CD14-positive monocyte (primary cell): ENCODE measurements around the gene PAPPA2. TPM values are rescaled to one million over a fixed set of nuclear protein-coding genes. Genes with fewer than 3 reads are reported as not detected.

Experiments
- DNase-seq, 3 donors: peaks; one replicate each; pipeline ENCODE4 v3.0.0-alpha.2; 2011 to 2022
- H2AFZ ChIP-seq: 2 replicates; pipeline ENCODE4 v1.6.0; 2012; ENCODE audit warnings: mild to moderate bottlenecking, low read depth, low read length, inconsistent platforms; ENCODE audit not compliant: insufficient read depth, poor library complexity, severe bottlenecking
- H3K27ac ChIP-seq, 2 donors: 1 replicate in 1 of 2; 2 replicates in 1 of 2; pipeline ENCODE4 v1.5.1; 2012 to 2013; ENCODE audit warnings: low read length in 2 of 2, control low read depth in 1 of 2, inconsistent platforms in 1 of 2, low read depth in 1 of 2, mild to moderate bottlenecking in 1 of 2
- H3K27me3 ChIP-seq, 2 donors: one replicate each; pipeline versions ENCODE4 v1.6.0 to v1.6.1; 2011 to 2013; ENCODE audit warnings: low read length in 2 of 2; ENCODE audit not compliant: control insufficient read depth in 2 of 2, insufficient read depth in 2 of 2
- H3K36me3 ChIP-seq, 2 donors: replicated peaks in 1 of 2; 1 replicate in 1 of 2; 2 replicates in 1 of 2; pipeline versions ENCODE4 v1.5.1 to v1.6.1; 2012 to 2013; ENCODE audit warnings: low read length in 2 of 2, control low read depth in 1 of 2, inconsistent platforms in 1 of 2, mild to moderate bottlenecking in 1 of 2; ENCODE audit not compliant: insufficient read depth in 2 of 2, control insufficient read depth in 1 of 2
- H3K4me1 ChIP-seq, 2 donors: 1 replicate in 1 of 2; 2 replicates in 1 of 2; pipeline versions ENCODE4 v1.5.1 to v1.6.1; 2012 to 2013; ENCODE audit warnings: low read length in 2 of 2, control low read depth in 1 of 2, inconsistent platforms in 1 of 2, mild to moderate bottlenecking in 1 of 2, moderate library complexity in 1 of 2; ENCODE audit not compliant: insufficient read depth in 2 of 2, control insufficient read depth in 1 of 2
- H3K4me2 ChIP-seq: replicated peaks from 2 replicates; pipeline ENCODE3; 2012; ENCODE audit warnings: low read length, moderate library complexity, mild to moderate bottlenecking; ENCODE audit not compliant: poor library complexity, severe bottlenecking; ENCODE audit errors: extremely low read depth
- H3K4me3 ChIP-seq, 3 experiments: fragments of 200-600 bp in 1 of 3; sonication (generic) in 1 of 3; replicated peaks in 1 of 3; 1 replicate in 2 of 3; 2 replicates in 1 of 3; pipeline ENCODE4 v1.5.1; 2011 to 2013; ENCODE audit warnings: low read length in 3 of 3, mild to moderate bottlenecking in 3 of 3, control low read depth in 2 of 3, low read depth in 2 of 3, inconsistent platforms in 1 of 3, moderate library complexity in 1 of 3
- H3K79me2 ChIP-seq: 2 replicates; pipeline ENCODE4 v1.6.0; 2012; ENCODE audit warnings: mild to moderate bottlenecking, control low read depth, inconsistent platforms, low read length, moderate library complexity; ENCODE audit not compliant: insufficient read depth
- H3K9ac ChIP-seq: 2 replicates; pipeline ENCODE4 v1.6.0; 2017; ENCODE audit warnings: low read length, mild to moderate bottlenecking; ENCODE audit not compliant: insufficient read depth, poor library complexity, severe bottlenecking
- H3K9me3 ChIP-seq, 2 donors: replicated peaks in 1 of 2; 1 replicate in 1 of 2; 2 replicates in 1 of 2; pipeline versions ENCODE4 v1.5.1 to v1.6.1; 2012 to 2013; ENCODE audit warnings: low read length in 2 of 2, control low read depth in 1 of 2; ENCODE audit not compliant: control insufficient read depth in 1 of 2, insufficient read depth in 1 of 2
- H4K20me1 ChIP-seq: 2 replicates; pipeline ENCODE4 v1.6.0; 2012; ENCODE audit warnings: mild to moderate bottlenecking, low read length, control low read depth, moderate library complexity; ENCODE audit not compliant: insufficient read depth
- H3K27ac Mint-ChIP-seq, 7 donors: one replicate each; pipeline ENCODE4 v1.8.0; 2020; ENCODE audit warnings: mild to moderate bottlenecking in 7 of 7, mixed read lengths in 7 of 7, moderate library complexity in 6 of 7, inconsistent platforms in 2 of 7
- H3K27me3 Mint-ChIP-seq, 3 donors: one replicate each; pipeline ENCODE4 v1.8.0; 2021 to 2022; ENCODE audit warnings: low read depth in 3 of 3, mild to moderate bottlenecking in 3 of 3, mixed read lengths in 3 of 3, moderate library complexity in 3 of 3, inconsistent platforms in 1 of 3
- H3K36me3 Mint-ChIP-seq, 2 donors: one replicate each; pipeline ENCODE4 v1.8.0; 2020; ENCODE audit warnings: mixed read lengths in 2 of 2, inconsistent platforms in 1 of 2, mild to moderate bottlenecking in 1 of 2
- H3K4me1 Mint-ChIP-seq: one replicate; pipeline ENCODE4 v1.8.0; 2020; ENCODE audit warnings: mild to moderate bottlenecking, mixed read lengths
- H3K4me3 Mint-ChIP-seq, 2 donors: one replicate each; pipeline ENCODE4 v1.8.0; 2020; ENCODE audit warnings: mild to moderate bottlenecking in 2 of 2, mixed read lengths in 2 of 2, moderate library complexity in 1 of 2
- H3K9me3 Mint-ChIP-seq, 7 donors: one replicate each; pipeline ENCODE4 v1.8.0; 2020 to 2022; ENCODE audit warnings: mixed read lengths in 7 of 7, mild to moderate bottlenecking in 6 of 7, moderate library complexity in 6 of 7, inconsistent platforms in 2 of 7
- WGBS: methylation state at CpG from one replicate; pipeline ENCODE4 v1.1.5; 2013; ENCODE audit warnings: missing lambda C conversion rate; ENCODE audit not compliant: insufficient coverage; 5-methylcytosine and 5-hydroxymethylcytosine counted together
- intact Hi-C, 2 donors: fragments of 100-400 bp; cut with micrococcal nuclease; formaldehyde crosslinking; loops; one replicate each; pipeline versions ENCODE4 v1.15.0 to v1.15.1; 2023
- polyA plus RNA-seq, 3 donors: library from polyadenylated mRNA; depleted of rRNA in 1 of 3; unstranded in 2 of 3; stranded (reverse) in 1 of 3; fragments of 300-500 nt in 2 of 3; fragments of >200 nt in 1 of 3; fragmentation: Illumina TruSeq in 2 of 3; gene quantifications; 1 replicate in 2 of 3; 2 replicates in 1 of 3; pipeline ENCODE4 v1.2.3, GENCODE V29; 2012 to 2021
- TF ChIP-seq, protein P1 (sequence below): fragments of 200-600 bp; IDR thresholded peaks from one replicate; pipeline ENCODE4 v1.8.0; 2022; ENCODE audit warnings: antibody characterized with exemption, mild to moderate bottlenecking

The PAPPA2 gene
- polyA plus RNA-seq, 3 donors, result not detected

DNA sequence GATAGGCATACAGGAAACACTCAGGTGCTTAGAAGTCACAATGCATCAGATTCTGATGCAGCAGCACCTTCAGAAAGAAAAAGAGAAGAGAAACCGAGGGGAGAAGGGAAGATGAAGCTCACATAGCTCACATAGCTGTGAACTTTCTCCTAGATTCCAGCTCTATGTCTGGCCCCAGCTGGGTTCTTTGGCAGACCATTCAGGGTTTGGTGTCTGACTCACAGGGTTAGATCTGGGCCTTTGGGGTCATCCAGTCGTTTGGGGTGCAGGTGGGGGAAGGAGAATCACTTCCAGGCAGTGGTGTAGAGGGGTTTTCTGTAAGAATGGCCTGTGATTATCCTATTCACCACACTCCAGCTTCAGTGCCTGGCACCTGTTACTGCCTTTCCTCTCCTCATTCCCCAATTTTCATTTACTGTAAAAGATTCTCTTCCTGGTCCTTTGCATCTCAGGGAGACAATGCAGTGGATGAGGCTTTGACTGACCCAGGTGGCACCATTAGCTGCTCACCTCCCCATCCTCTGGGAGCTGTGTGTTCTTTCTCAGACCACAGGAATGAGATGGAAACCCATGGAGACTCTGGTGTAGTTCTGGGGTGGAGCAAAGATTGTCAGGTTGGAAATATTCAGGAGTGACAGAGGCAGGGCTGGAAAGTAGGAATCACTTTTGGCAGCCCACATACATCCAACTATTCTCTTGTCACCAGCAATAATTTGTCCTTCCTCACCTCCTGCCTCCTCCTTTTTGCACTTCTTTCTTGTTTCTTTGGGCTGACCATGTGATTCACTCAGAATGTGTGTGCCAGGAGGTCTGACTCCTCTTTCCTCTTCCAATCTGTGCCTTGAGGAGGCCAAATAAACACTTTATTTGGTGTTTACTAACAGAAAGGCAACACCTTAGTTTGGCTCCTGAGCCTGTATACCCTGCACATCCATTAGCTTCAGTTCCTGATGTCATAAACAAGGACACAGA, 103.3 kb downstream of the PAPPA2 start:
- no peaks in the 10 kb centered on the region for H3K36me3 ChIP-seq
- no peaks in the 10 kb centered on the region for H3K9me3 ChIP-seq
- H3K4me1 ChIP-seq, result no peaks in the 10 kb centered on the region
- H3K4me1 Mint-ChIP-seq, result no peaks in the 10 kb centered on the region
- no peaks in the 10 kb centered on the region for H4K20me1 ChIP-seq
- no peak overlapping the region for H2AFZ ChIP-seq
- DNase-seq, result no peak
- intact Hi-C loops, result no loop called here
- TF ChIP-seq, protein P1, sequence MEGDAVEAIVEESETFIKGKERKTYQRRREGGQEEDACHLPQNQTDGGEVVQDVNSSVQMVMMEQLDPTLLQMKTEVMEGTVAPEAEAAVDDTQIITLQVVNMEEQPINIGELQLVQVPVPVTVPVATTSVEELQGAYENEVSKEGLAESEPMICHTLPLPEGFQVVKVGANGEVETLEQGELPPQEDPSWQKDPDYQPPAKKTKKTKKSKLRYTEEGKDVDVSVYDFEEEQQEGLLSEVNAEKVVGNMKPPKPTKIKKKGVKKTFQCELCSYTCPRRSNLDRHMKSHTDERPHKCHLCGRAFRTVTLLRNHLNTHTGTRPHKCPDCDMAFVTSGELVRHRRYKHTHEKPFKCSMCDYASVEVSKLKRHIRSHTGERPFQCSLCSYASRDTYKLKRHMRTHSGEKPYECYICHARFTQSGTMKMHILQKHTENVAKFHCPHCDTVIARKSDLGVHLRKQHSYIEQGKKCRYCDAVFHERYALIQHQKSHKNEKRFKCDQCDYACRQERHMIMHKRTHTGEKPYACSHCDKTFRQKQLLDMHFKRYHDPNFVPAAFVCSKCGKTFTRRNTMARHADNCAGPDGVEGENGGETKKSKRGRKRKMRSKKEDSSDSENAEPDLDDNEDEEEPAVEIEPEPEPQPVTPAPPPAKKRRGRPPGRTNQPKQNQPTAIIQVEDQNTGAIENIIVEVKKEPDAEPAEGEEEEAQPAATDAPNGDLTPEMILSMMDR, result no peak
- no peak overlapping the region for H3K27ac ChIP-seq
- H3K4me3 ChIP-seq, result no peak overlapping the region
- no peaks in the 10 kb centered on the region for H3K9me3 Mint-ChIP-seq
- no peaks in the 10 kb centered on the region for H3K79me2 ChIP-seq
- H3K9ac ChIP-seq, result no peak overlapping the region
- H3K27ac Mint-ChIP-seq, result no peak overlapping the region
- WGBS, result 40% methylated on average over 1 of the region's 2 CpGs
- H3K27me3 Mint-ChIP-seq, result peaks cover 0 to 4% (median 0%) of the 10 kb centered on the region in 3 donors
- no peak overlapping the region for H3K4me3 Mint-ChIP-seq
- H3K27me3 ChIP-seq, result no peaks in the 10 kb centered on the region
- H3K36me3 Mint-ChIP-seq, result no peaks in the 10 kb centered on the region
- no peak overlapping the region for H3K4me2 ChIP-seq

DNA sequence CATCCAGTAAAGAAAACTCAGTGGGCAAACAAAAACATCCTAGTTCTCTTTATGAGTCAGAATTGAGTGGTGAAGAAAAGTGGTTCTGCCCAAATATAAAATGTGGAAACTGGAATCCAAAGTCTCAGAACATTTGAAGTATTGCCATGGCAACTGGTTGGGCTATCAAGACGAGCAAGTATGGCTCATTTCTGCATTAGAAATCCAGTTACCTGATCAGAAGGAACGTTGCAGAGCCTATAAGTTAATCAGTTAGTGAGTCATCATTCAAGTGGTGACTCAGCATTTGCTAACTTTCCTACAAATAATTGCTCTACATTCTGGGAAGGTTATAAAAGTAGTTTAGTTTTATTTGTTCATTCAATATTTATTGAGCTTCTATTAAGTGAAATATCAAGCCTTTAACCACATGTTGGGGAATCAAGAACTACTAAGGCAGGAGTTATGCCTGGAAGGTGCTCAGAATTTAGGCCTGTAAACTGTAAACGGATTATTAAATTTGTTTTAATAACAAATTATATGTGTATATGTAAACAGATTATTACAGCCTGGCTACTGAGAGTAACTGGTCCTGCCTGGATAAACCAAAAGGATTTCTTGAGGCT, 104.3 kb downstream of the PAPPA2 start:
- no peaks in the 10 kb centered on the region for H3K4me1 Mint-ChIP-seq
- Histone ChIP-seq H3K4me2 (no peak overlapping the region), H2AFZ (no peak overlapping the region), H3K4me3 (no peak overlapping the region), H3K4me1 (no peaks in the 10 kb centered on the region), H3K27me3 (no peaks in the 10 kb centered on the region), H3K79me2 (no peaks in the 10 kb centered on the region), H3K9me3 (no peaks in the 10 kb centered on the region), H4K20me1 (no peaks in the 10 kb centered on the region), H3K36me3 (no peaks in the 10 kb centered on the region), H3K9ac (no peak overlapping the region), H3K27ac (no peak overlapping the region)
- intact Hi-C loops, result no loop called here
- H3K36me3 Mint-ChIP-seq, result no peaks in the 10 kb centered on the region
- H3K4me3 Mint-ChIP-seq, result no peak overlapping the region
- DNase-seq, result no peak
- H3K9me3 Mint-ChIP-seq, result no peaks in the 10 kb centered on the region
- 48% methylated on average over 2 of the region's 3 CpGs for WGBS
- H3K27me3 Mint-ChIP-seq, result peaks cover 0 to 4% (median 0%) of the 10 kb centered on the region in 3 donors
- TF ChIP-seq, protein P1, result no peak
- H3K27ac Mint-ChIP-seq, result no peak overlapping the region
